ENCODE data around the gene ANO2. TPM values are rescaled to one million over a fixed set of nuclear protein-coding genes. Genes with fewer than 3 reads are reported as not detected.

ANO2 gene
- total and polyA plus RNA-seq, 4 donors, result 0.03 to 0.25 (median 0.15) TPM

DNA sequence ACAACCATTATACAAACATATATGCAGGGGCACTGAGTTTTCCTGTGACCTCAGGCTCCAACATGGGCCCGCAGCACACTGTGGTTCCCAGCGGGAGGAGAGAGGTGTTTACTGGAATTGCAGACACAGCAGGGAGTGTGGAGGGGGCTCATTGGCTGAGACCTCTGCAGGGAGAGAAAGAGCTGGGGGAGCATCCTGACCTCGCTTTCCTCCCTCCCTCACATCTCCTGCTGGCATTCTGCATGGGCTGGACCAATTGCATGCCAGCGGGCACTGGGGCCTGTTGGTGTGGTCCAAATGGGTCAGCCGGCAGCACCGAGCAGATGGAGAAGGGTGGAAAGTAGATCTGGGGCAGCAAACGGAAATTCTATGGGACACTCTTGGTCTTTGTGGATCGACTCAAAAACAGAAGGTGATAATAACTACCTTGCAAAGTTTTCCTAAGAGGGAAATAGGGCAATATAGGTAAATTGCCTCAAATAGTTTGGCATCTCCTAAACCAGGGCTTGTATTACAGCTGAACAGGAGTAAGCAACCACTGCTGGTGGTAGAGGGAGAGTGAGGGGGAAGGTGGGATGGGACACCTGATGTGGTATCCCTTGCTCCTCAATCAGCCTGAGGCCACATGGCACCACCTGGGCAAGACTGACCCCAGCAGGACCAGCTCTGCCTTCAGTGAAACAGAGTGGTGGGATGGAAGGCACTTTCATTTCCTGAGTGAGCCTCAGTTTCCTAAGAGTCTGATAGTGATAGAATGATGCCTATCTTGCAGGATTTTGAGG, 426.3 kb downstream of the ANO2 start:
- H3K9ac ChIP-seq (ENCODE audit: low read depth in 1 of 2, low read length in 2 of 2), result no peak overlapping the region
- H3K27ac ChIP-seq (ENCODE audit: low read depth in 1 of 2, low read length in 2 of 2), result no peak overlapping the region
- H3K27me3 ChIP-seq (ENCODE audit: control insufficient read depth in 4 of 4, insufficient read depth in 4 of 4, low read length in 3 of 4), result no peaks in the 10 kb centered on the region
- no peak overlapping the region for H3K4me3 ChIP-seq (ENCODE audit: low read depth in 1 of 3, low read length in 3 of 3)
- no peaks in the 10 kb centered on the region for H3K9me3 ChIP-seq (ENCODE audit: control insufficient read depth in 4 of 4, low read length in 3 of 4)
- H3K36me3 ChIP-seq (ENCODE audit: control insufficient read depth in 4 of 4, insufficient read depth in 3 of 4, low read depth in 1 of 4, low read length in 3 of 4), result no peaks in the 10 kb centered on the region
- whole genome bisulfite sequencing, result 88% methylated on average over 8 of the region's 8 CpGs
- H3K4me1 ChIP-seq (ENCODE audit: control insufficient read depth in 4 of 4, insufficient read depth in 4 of 4, low read length in 3 of 4), result no peaks in the 10 kb centered on the region
- TF ChIP-seq RAD21 (IDR thresholded peaks at IDR 0.05) (no peak), YY1 (IDR thresholded peaks at IDR 0.05) (no peak), HNF4A (conservative IDR thresholded peaks at IDR 0.05) (no peak), FOXA2 (IDR thresholded peaks at IDR 0.05) (no peak), FOXA1 (IDR thresholded peaks at IDR 0.05) (no peak), JUND (IDR thresholded peaks at IDR 0.05) (no peak), RXRA (IDR thresholded peaks at IDR 0.05) (no peak), TAF1 (conservative IDR thresholded peaks at IDR 0.05) (no peak)
- TF ChIP-seq, protein P1, sequence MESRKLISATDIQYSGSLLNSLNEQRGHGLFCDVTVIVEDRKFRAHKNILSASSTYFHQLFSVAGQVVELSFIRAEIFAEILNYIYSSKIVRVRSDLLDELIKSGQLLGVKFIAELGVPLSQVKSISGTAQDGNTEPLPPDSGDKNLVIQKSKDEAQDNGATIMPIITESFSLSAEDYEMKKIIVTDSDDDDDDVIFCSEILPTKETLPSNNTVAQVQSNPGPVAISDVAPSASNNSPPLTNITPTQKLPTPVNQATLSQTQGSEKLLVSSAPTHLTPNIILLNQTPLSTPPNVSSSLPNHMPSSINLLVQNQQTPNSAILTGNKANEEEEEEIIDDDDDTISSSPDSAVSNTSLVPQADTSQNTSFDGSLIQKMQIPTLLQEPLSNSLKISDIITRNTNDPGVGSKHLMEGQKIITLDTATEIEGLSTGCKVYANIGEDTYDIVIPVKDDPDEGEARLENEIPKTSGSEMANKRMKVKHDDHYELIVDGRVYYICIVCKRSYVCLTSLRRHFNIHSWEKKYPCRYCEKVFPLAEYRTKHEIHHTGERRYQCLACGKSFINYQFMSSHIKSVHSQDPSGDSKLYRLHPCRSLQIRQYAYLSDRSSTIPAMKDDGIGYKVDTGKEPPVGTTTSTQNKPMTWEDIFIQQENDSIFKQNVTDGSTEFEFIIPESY (IDR thresholded peaks at IDR 0.05), result no peak
- TF ChIP-seq, protein P2, sequence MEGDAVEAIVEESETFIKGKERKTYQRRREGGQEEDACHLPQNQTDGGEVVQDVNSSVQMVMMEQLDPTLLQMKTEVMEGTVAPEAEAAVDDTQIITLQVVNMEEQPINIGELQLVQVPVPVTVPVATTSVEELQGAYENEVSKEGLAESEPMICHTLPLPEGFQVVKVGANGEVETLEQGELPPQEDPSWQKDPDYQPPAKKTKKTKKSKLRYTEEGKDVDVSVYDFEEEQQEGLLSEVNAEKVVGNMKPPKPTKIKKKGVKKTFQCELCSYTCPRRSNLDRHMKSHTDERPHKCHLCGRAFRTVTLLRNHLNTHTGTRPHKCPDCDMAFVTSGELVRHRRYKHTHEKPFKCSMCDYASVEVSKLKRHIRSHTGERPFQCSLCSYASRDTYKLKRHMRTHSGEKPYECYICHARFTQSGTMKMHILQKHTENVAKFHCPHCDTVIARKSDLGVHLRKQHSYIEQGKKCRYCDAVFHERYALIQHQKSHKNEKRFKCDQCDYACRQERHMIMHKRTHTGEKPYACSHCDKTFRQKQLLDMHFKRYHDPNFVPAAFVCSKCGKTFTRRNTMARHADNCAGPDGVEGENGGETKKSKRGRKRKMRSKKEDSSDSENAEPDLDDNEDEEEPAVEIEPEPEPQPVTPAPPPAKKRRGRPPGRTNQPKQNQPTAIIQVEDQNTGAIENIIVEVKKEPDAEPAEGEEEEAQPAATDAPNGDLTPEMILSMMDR (IDR thresholded peaks at IDR 0.05; ENCODE audit: low read depth, low read length, missing input control), result no peak
- TF ChIP-seq, protein P3, sequence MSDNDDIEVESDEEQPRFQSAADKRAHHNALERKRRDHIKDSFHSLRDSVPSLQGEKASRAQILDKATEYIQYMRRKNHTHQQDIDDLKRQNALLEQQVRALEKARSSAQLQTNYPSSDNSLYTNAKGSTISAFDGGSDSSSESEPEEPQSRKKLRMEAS (IDR thresholded peaks at IDR 0.05), result no peak
- TF ChIP-seq, protein P4, sequence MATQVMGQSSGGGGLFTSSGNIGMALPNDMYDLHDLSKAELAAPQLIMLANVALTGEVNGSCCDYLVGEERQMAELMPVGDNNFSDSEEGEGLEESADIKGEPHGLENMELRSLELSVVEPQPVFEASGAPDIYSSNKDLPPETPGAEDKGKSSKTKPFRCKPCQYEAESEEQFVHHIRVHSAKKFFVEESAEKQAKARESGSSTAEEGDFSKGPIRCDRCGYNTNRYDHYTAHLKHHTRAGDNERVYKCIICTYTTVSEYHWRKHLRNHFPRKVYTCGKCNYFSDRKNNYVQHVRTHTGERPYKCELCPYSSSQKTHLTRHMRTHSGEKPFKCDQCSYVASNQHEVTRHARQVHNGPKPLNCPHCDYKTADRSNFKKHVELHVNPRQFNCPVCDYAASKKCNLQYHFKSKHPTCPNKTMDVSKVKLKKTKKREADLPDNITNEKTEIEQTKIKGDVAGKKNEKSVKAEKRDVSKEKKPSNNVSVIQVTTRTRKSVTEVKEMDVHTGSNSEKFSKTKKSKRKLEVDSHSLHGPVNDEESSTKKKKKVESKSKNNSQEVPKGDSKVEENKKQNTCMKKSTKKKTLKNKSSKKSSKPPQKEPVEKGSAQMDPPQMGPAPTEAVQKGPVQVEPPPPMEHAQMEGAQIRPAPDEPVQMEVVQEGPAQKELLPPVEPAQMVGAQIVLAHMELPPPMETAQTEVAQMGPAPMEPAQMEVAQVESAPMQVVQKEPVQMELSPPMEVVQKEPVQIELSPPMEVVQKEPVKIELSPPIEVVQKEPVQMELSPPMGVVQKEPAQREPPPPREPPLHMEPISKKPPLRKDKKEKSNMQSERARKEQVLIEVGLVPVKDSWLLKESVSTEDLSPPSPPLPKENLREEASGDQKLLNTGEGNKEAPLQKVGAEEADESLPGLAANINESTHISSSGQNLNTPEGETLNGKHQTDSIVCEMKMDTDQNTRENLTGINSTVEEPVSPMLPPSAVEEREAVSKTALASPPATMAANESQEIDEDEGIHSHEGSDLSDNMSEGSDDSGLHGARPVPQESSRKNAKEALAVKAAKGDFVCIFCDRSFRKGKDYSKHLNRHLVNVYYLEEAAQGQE (IDR thresholded peaks at IDR 0.05), result no peak
- DNase-seq (ENCODE audit: low spot score), result no peak

DNA sequence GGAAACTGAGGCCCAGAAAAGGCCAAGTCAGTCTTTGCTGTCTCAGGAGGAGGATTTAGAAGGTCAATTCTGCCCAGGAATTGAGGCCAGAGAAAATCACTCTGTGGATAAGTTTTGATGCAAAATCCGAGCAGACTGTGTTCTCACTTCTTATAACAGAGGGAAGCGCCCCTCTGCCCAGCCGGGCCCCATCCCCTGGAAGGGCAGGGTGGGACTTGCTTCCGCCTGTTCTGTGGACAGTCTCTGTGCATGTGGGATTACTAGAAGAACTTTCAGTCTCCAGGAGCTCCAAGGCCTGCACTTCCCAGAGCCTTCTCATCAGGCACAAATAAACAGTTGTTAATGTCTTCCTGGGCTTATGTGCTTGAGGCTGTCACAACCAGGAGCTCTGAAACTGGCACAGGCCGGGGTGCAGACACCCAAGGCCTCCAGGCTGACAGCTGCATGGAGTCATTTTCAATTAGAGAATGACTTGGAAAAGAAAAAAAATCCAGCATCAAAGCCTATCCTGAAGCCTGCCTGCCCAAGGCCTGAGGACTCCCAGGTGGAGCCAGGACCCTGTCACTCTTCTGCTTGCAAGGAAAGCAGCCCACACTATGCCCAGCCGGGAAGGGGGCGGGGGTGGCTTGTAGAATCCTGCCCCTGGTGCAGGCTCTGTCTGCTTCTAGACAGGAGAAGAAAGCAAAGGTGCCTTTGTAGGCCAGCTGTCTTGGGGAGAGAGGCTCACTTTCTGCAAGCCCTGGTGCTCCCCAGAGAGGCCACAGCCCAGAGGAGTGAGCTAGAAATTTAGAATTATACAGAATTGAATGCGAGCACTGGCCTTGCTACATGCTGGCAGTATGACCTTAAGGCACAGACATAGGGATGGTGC, 428.5 kb downstream of the ANO2 start:
- H3K9ac ChIP-seq (ENCODE audit: low read depth in 1 of 2, low read length in 2 of 2), result no peak overlapping the region
- peaks cover 0 to 2% (median 0%) of the 10 kb centered on the region in 4 donors for H3K4me1 ChIP-seq (ENCODE audit: control insufficient read depth in 4 of 4, insufficient read depth in 4 of 4, low read length in 3 of 4)
- H3K9me3 ChIP-seq (ENCODE audit: control insufficient read depth in 4 of 4, low read length in 3 of 4), result no peaks in the 10 kb centered on the region
- no peaks in the 10 kb centered on the region for H3K27me3 ChIP-seq (ENCODE audit: control insufficient read depth in 4 of 4, insufficient read depth in 4 of 4, low read length in 3 of 4)
- no peaks in the 10 kb centered on the region for H3K36me3 ChIP-seq (ENCODE audit: control insufficient read depth in 4 of 4, insufficient read depth in 3 of 4, low read depth in 1 of 4, low read length in 3 of 4)
- H3K4me3 ChIP-seq (ENCODE audit: low read depth in 1 of 3, low read length in 3 of 3), result no peak overlapping the region
- WGBS, result 93% methylated on average over 8 of the region's 8 CpGs
- no peak overlapping the region for H3K27ac ChIP-seq (ENCODE audit: low read depth in 1 of 2, low read length in 2 of 2)
- no peak for DNase-seq (ENCODE audit: low spot score)
- TF ChIP-seq EGR1 (IDR thresholded peaks at IDR 0.05; ENCODE audit: low read depth in 2 of 2), result no peak
- TF ChIP-seq FOXA2 (IDR thresholded peaks at IDR 0.05), result no peak
- TF ChIP-seq, protein P1 (IDR thresholded peaks at IDR 0.05), result no peak
- TF ChIP-seq, protein P2 (IDR thresholded peaks at IDR 0.05; ENCODE audit: low read depth, low read length, missing input control), result no peak
- TF ChIP-seq RAD21 (IDR thresholded peaks at IDR 0.05), result no peak
- no peak for TF ChIP-seq SP1 (IDR thresholded peaks at IDR 0.05)
- TF ChIP-seq, protein P3 (IDR thresholded peaks at IDR 0.05), result no peak
- TF ChIP-seq HNF4A (conservative IDR thresholded peaks at IDR 0.05), result no peak
- no peak for TF ChIP-seq RXRA (IDR thresholded peaks at IDR 0.05)

Measured in liver (tissue), 9 donors.